Measurements from ENCODE around the gene NFASC. TPM values are rescaled to one million over a fixed set of nuclear protein-coding genes. Genes with fewer than 3 reads are reported as not detected.

NFASC gene
- total RNA-seq, 5 donors from 2014 or later (not counting 1 experiment from before 2014, with no cell fraction given) = 0.13 to 0.35 (median 0.19) TPM; not detected in 2

- no peak overlapping the region for H3K27ac Mint-ChIP-seq
- H3K4me3 Mint-ChIP-seq = no peak overlapping the region
- Histone ChIP-seq H3K4me3 (ENCODE audit: control insufficient read depth in 1 of 2, extremely low read depth in 1 of 2, low read length in 1 of 2) (no peak overlapping the region), H3K4me1 (ENCODE audit: control insufficient read depth in 1 of 2, extremely low read depth in 1 of 2, insufficient read depth in 2 of 2, low read length in 2 of 2) (no peaks in the 10 kb centered on the region), H3K27ac (ENCODE audit: low read length) (no peak overlapping the region), H3K36me3 (ENCODE audit: control insufficient read depth in 2 of 2, extremely low read depth in 1 of 2, insufficient read depth in 1 of 2, low read length in 1 of 2) (no peaks in the 10 kb centered on the region), H3K27me3 (replicated peaks in 1 of 2; ENCODE audit: control insufficient read depth in 2 of 2, extremely low read depth in 1 of 2, insufficient read depth in 2 of 2, low read length in 1 of 2) (peaks cover 0 to 42% of the 10 kb centered on the region in 2 experiments), H3K9me3 (no peaks in the 10 kb centered on the region)
- WGBS (ENCODE audit: insufficient coverage) = 65% methylated on average over 5 of the region's 5 CpGs
- peaks cover 35 to 47% of the 10 kb centered on the region in 2 donors for H3K27me3 Mint-ChIP-seq
- ChIA-PET CTCF (no interaction called here), POLR2A (no interaction called here)
- no peaks in the 10 kb centered on the region for H3K9me3 Mint-ChIP-seq
- no peak for DNase-seq
- H3K36me3 Mint-ChIP-seq = no peaks in the 10 kb centered on the region
- ATAC-seq (replicated peaks in 1 of 4) = no peak
- H3K4me1 Mint-ChIP-seq = no peaks in the 10 kb centered on the region
Measured at GRCh38 chr1:204959374-204959773, 88.7 kb downstream of the NFASC start.

GRCh38 chr1:204959836-204960235, 89.2 kb downstream of the NFASC start:
- whole genome bisulfite sequencing (ENCODE audit: insufficient coverage) = 88% methylated on average over 1 of the region's 2 CpGs
- no peak overlapping the region for H3K4me3 ChIP-seq (ENCODE audit: control insufficient read depth in 1 of 2, extremely low read depth in 1 of 2, low read length in 1 of 2)
- peaks cover 0 to 37% of the 10 kb centered on the region in 2 experiments for H3K27me3 ChIP-seq (replicated peaks in 1 of 2; ENCODE audit: control insufficient read depth in 2 of 2, extremely low read depth in 1 of 2, insufficient read depth in 2 of 2, low read length in 1 of 2)
- ATAC-seq (replicated peaks in 1 of 4) = no peak
- Mint-ChIP-seq H3K4me3 (no peak overlapping the region), H3K9me3 (no peaks in the 10 kb centered on the region), H3K27me3 (peaks cover 32 to 44% of the 10 kb centered on the region in 2 donors), H3K27ac (no peak overlapping the region), H3K4me1 (no peaks in the 10 kb centered on the region), H3K36me3 (no peaks in the 10 kb centered on the region)
- H3K9me3 ChIP-seq = no peaks in the 10 kb centered on the region
- ChIA-PET CTCF (no interaction called here), POLR2A (no interaction called here)
- DNase-seq = no peak
- no peaks in the 10 kb centered on the region for H3K4me1 ChIP-seq (ENCODE audit: control insufficient read depth in 1 of 2, extremely low read depth in 1 of 2, insufficient read depth in 2 of 2, low read length in 2 of 2)
- no peak overlapping the region for H3K27ac ChIP-seq (ENCODE audit: low read length)
- no peaks in the 10 kb centered on the region for H3K36me3 ChIP-seq (ENCODE audit: control insufficient read depth in 2 of 2, extremely low read depth in 1 of 2, insufficient read depth in 1 of 2, low read length in 1 of 2)

DNA sequence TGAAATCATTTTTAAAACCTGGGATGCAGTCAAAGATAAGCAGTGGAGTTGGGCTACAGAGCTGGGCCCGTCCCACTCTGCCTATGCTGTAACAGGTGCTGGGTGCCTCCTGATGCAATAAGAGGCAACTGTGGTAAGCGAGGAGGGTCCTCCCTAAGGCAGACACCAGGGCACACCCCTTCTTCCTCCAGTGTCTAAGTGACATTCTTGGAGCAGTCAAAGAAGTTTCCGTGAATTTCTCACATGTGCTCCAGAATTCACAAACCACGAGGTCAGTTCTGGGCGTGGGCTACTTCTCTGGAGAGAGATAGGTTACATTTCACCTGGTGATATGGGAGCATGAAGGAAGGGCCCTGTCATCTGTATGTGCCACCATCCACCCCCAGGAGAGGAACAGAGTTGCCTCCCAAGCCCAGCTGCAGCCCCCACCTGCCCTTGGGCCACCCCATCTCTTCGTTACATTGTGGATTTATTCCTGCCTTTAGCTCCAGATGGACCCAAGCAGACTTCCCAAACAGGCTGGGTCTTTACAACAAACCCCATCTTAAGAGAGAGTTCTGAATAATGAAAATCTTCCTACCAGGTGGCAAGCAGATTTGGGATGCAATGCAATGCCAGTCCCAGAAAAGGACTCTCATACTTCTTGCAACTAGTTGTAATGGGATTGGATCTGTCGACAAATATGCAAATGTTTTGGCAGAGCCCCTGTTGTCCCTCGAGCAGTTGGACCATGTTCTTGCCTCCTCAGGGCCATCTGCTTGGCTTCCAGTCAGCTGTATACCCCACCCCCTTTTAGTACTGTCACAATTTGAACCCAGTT, 89.9 kb downstream of the NFASC start:
- ATAC-seq (replicated peaks in 1 of 4) (no peak), DNase-seq (no peak)
- no peaks in the 10 kb centered on the region for H3K4me1 Mint-ChIP-seq
- H3K36me3 ChIP-seq (ENCODE audit: control insufficient read depth in 2 of 2, extremely low read depth in 1 of 2, insufficient read depth in 1 of 2, low read length in 1 of 2) = no peaks in the 10 kb centered on the region
- no peaks in the 10 kb centered on the region for H3K36me3 Mint-ChIP-seq
- no peak overlapping the region for H3K4me3 ChIP-seq (ENCODE audit: control insufficient read depth in 1 of 2, extremely low read depth in 1 of 2, low read length in 1 of 2)
- no peak overlapping the region for H3K27ac Mint-ChIP-seq
- no peaks in the 10 kb centered on the region for H3K4me1 ChIP-seq (ENCODE audit: control insufficient read depth in 1 of 2, extremely low read depth in 1 of 2, insufficient read depth in 2 of 2, low read length in 2 of 2)
- no peak overlapping the region for H3K27ac ChIP-seq (ENCODE audit: low read length)
- peaks cover 0 to 36% of the 10 kb centered on the region in 2 experiments for H3K27me3 ChIP-seq (replicated peaks in 1 of 2; ENCODE audit: control insufficient read depth in 2 of 2, extremely low read depth in 1 of 2, insufficient read depth in 2 of 2, low read length in 1 of 2)
- CTCF ChIA-PET = no interaction called here
- peaks cover 34 to 42% of the 10 kb centered on the region in 2 donors for H3K27me3 Mint-ChIP-seq
- no peak overlapping the region for H3K4me3 Mint-ChIP-seq
- no peaks in the 10 kb centered on the region for H3K9me3 Mint-ChIP-seq
- 62% methylated on average over 2 of the region's 8 CpGs for WGBS (ENCODE audit: insufficient coverage)
- H3K9me3 ChIP-seq = no peaks in the 10 kb centered on the region
- POLR2A ChIA-PET = no interaction called here

- 79% methylated on average over 7 of the region's 8 CpGs for WGBS (ENCODE audit: insufficient coverage)
- POLR2A ChIA-PET = no interaction called here
- CTCF ChIA-PET = no interaction called here
- Mint-ChIP-seq H3K4me1 (no peaks in the 10 kb centered on the region), H3K9me3 (no peaks in the 10 kb centered on the region), H3K27ac (no peak overlapping the region), H3K36me3 (no peaks in the 10 kb centered on the region), H3K4me3 (no peak overlapping the region), H3K27me3 (peaks cover 32 to 39% of the 10 kb centered on the region in 2 donors)
- no peak for ATAC-seq (replicated peaks in 1 of 4)
- DNase-seq = no peak
- Histone ChIP-seq H3K4me3 (ENCODE audit: control insufficient read depth in 1 of 2, extremely low read depth in 1 of 2, low read length in 1 of 2) (no peak overlapping the region), H3K36me3 (ENCODE audit: control insufficient read depth in 2 of 2, extremely low read depth in 1 of 2, insufficient read depth in 1 of 2, low read length in 1 of 2) (no peaks in the 10 kb centered on the region), H3K27me3 (replicated peaks in 1 of 2; ENCODE audit: control insufficient read depth in 2 of 2, extremely low read depth in 1 of 2, insufficient read depth in 2 of 2, low read length in 1 of 2) (peaks cover 0 to 37% of the 10 kb centered on the region in 2 experiments), H3K4me1 (ENCODE audit: control insufficient read depth in 1 of 2, extremely low read depth in 1 of 2, insufficient read depth in 2 of 2, low read length in 2 of 2) (no peaks in the 10 kb centered on the region), H3K9me3 (no peaks in the 10 kb centered on the region), H3K27ac (ENCODE audit: low read length) (no peak overlapping the region)
Measured at GRCh38 chr1:204961765-204962419, 91.2 kb downstream of the NFASC start.

DNA sequence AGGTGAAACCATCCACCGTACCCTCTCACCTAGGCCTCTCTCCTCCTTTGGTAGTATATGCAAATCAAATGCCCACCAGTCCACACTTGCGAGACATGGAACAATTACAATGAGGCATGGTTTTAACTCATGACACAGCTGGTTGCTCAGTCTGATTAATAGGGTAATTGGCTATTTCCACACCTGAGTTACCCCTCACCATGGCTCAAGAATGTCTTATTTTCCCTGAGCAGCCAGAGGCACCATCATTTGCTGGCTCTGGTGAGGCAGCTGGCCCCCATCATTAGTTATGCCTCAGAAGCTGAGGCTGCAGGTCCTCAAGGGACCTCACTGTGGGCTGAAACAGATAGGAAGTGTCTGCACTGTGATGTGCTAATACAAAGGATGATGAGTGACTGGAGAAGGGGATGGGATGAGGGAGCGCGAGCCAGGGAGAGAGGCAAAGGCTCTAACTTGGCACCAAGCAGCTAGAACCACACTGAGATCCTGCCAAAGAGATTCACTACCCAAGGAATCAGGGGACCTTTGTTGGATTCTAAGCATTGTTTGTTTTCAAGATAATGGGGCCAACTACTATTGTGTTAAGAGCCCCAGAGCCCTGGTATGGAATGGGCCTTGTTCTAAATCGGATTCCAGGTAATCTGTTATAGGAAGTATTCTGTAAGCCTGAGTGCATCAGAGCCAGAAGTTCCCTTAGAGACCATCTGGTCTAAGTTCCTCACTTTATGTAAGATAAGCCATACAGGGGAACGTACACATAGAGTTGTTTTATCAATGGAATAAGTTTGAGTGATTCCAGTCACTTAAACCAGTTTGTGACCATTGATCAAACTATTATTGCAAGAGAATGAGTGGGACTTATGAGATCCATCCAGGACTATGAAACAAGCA, 92.3 kb downstream of the NFASC start:
- POLR2A ChIA-PET = no interaction called here
- no peak overlapping the region for H3K27ac ChIP-seq (ENCODE audit: low read length)
- DNase-seq = no peak
- peaks cover 0 to 40% of the 10 kb centered on the region in 2 experiments for H3K27me3 ChIP-seq (replicated peaks in 1 of 2; ENCODE audit: control insufficient read depth in 2 of 2, extremely low read depth in 1 of 2, insufficient read depth in 2 of 2, low read length in 1 of 2)
- no peaks in the 10 kb centered on the region for H3K36me3 Mint-ChIP-seq
- CTCF ChIA-PET = interaction anchor here in 1 of 2 donors (0.5 kb wide), 1 partner anchor 161 kb away, joined by 4 read pairs; no protein-coding TSS in a partner anchor
- no CpG with 5 or more reads among the region's 6 CpGs for WGBS (ENCODE audit: insufficient coverage)
- no peaks in the 10 kb centered on the region for H3K9me3 ChIP-seq
- no peak for ATAC-seq (replicated peaks in 1 of 4)
- H3K27ac Mint-ChIP-seq = no peak overlapping the region
- peaks cover 40 to 42% of the 10 kb centered on the region in 2 donors for H3K27me3 Mint-ChIP-seq
- no peaks in the 10 kb centered on the region for H3K4me1 ChIP-seq (ENCODE audit: control insufficient read depth in 1 of 2, extremely low read depth in 1 of 2, insufficient read depth in 2 of 2, low read length in 2 of 2)
- H3K36me3 ChIP-seq (ENCODE audit: control insufficient read depth in 2 of 2, extremely low read depth in 1 of 2, insufficient read depth in 1 of 2, low read length in 1 of 2) = no peaks in the 10 kb centered on the region
- no peaks in the 10 kb centered on the region for H3K9me3 Mint-ChIP-seq
- no peak overlapping the region for H3K4me3 ChIP-seq (ENCODE audit: control insufficient read depth in 1 of 2, extremely low read depth in 1 of 2, low read length in 1 of 2)
- no peaks in the 10 kb centered on the region for H3K4me1 Mint-ChIP-seq
- H3K4me3 Mint-ChIP-seq = no peak overlapping the region

DNA sequence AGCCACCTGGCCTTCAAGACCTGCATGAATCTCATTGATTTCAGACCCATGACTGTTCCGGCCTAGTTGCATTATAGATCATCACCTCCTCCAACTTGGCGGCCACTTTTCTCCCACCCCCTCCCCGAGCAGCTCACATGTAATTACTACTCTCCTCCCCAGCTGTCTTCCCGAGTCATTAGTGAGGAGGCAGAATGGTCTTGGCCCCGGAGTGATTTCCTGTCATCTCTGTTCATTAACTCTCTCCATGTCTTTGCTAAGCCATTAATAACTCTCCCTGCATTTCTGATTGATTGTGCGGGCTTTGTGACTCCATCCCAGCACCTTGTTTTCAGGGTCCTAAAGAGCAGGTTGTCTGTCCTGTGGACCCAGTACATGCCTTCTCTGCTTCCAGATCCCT, 96.8 kb downstream of the NFASC start:
- H3K27me3 ChIP-seq (replicated peaks in 1 of 2; ENCODE audit: control insufficient read depth in 2 of 2, extremely low read depth in 1 of 2, insufficient read depth in 2 of 2, low read length in 1 of 2) = peaks cover 0 to 21% of the 10 kb centered on the region in 2 experiments
- CTCF ChIA-PET = no interaction called here
- H3K4me1 ChIP-seq (ENCODE audit: control insufficient read depth in 1 of 2, extremely low read depth in 1 of 2, insufficient read depth in 2 of 2, low read length in 2 of 2) = no peaks in the 10 kb centered on the region
- DNase-seq = no peak
- Mint-ChIP-seq H3K4me1 (no peaks in the 10 kb centered on the region), H3K9me3 (no peaks in the 10 kb centered on the region), H3K36me3 (no peaks in the 10 kb centered on the region), H3K27ac (no peak overlapping the region), H3K27me3 (peaks cover 24 to 30% of the 10 kb centered on the region in 2 donors), H3K4me3 (no peak overlapping the region)
- ATAC-seq (replicated peaks in 1 of 4) = no peak
- H3K27ac ChIP-seq (ENCODE audit: low read length) = no peak overlapping the region
- H3K4me3 ChIP-seq (ENCODE audit: control insufficient read depth in 1 of 2, extremely low read depth in 1 of 2, low read length in 1 of 2) = no peak overlapping the region
- POLR2A ChIA-PET = no interaction called here
- whole genome bisulfite sequencing (ENCODE audit: insufficient coverage) = 67% methylated on average over 4 of the region's 6 CpGs
- no peaks in the 10 kb centered on the region for H3K36me3 ChIP-seq (ENCODE audit: control insufficient read depth in 2 of 2, extremely low read depth in 1 of 2, insufficient read depth in 1 of 2, low read length in 1 of 2)
- no peaks in the 10 kb centered on the region for H3K9me3 ChIP-seq
